Dedifferentiated amniotic fluid mesenchymal stem cell (primary cell): ENCODE data around the gene TMEM232.
A peak's percentile ranks its signal among the peaks of the same experiment; 100 is the strongest.

ENCODE experiments used
- DNase-seq: peaks from one replicate; pipeline ENCODE4 v3.0.0-alpha.2; 2016; ENCODE audit errors: extremely low spot score

Gene TMEM232

GRCh38 chr5:110514030-110514429 is 212.4 kb downstream of the TMEM232 start:
- DNase-seq, result no peak

GRCh38 chr5:110512266-110512665 is 214.2 kb downstream of the TMEM232 start:
- DNase-seq, result no peak

- no peak for DNase-seq
Measured at GRCh38 chr5:110510146-110510545, 216.3 kb downstream of the TMEM232 start.

GRCh38 chr5:110507972-110508371 is 218.5 kb downstream of the TMEM232 start:
- no peak for DNase-seq

- no peak for DNase-seq
Measured at GRCh38 chr5:110506378-110506777, 220.1 kb downstream of the TMEM232 start.

- DNase-seq, result no peak
Measured at GRCh38 chr5:110496276-110496675, 230.2 kb downstream of the TMEM232 start.

GRCh38 chr5:110492446-110492845 is 234.0 kb downstream of the TMEM232 start:
- no peak for DNase-seq

GRCh38 chr5:110478895-110479294 is 247.6 kb downstream of the TMEM232 start:
- peak; percentile 96 for DNase-seq

GRCh38 chr5:110477911-110478310 is 248.6 kb downstream of the TMEM232 start:
- peak; percentile 63 for DNase-seq

GRCh38 chr5:110476164-110476563 is 250.3 kb downstream of the TMEM232 start:
- no peak for DNase-seq

GRCh38 chr5:110475529-110475928 is 250.9 kb downstream of the TMEM232 start:
- no peak for DNase-seq

- DNase-seq, result no peak
Measured at GRCh38 chr5:110469486-110469885, 257.0 kb downstream of the TMEM232 start.

GRCh38 chr5:110463106-110463505 is 263.4 kb downstream of the TMEM232 start:
- DNase-seq, result peak; percentile 60

GRCh38 chr5:110460837-110461236 is 265.6 kb downstream of the TMEM232 start:
- DNase-seq, result no peak

- DNase-seq, result no peak
Measured at GRCh38 chr5:110458313-110458712, 268.2 kb downstream of the TMEM232 start.

- no peak for DNase-seq
Measured at GRCh38 chr5:110442856-110443255, 283.6 kb downstream of the TMEM232 start.

GRCh38 chr5:110441035-110441434 is 285.4 kb downstream of the TMEM232 start:
- DNase-seq, result peak; percentile 59

- DNase-seq, result no peak
Measured at GRCh38 chr5:110440058-110440457, 286.4 kb downstream of the TMEM232 start.

- DNase-seq, result no peak
Measured at GRCh38 chr5:110439296-110439695, 287.2 kb downstream of the TMEM232 start.

GRCh38 chr5:110435207-110435606 is 291.3 kb downstream of the TMEM232 start:
- no peak for DNase-seq

GRCh38 chr5:110431603-110432002 is 294.9 kb downstream of the TMEM232 start:
- DNase-seq, result no peak

GRCh38 chr5:110414360-110414759 is 312.1 kb downstream of the TMEM232 start:
- DNase-seq, result peak; percentile 47

- DNase-seq, result no peak
Measured at GRCh38 chr5:110413856-110414255, 312.6 kb downstream of the TMEM232 start.

- no peak for DNase-seq
Measured at GRCh38 chr5:110409571-110409970, 316.9 kb downstream of the TMEM232 start.

- no peak for DNase-seq
Measured at GRCh38 chr5:110402562-110402961, 323.9 kb downstream of the TMEM232 start.
